Measurements from ENCODE around the gene MUC5AC. TPM values are rescaled to one million over a fixed set of nuclear protein-coding genes. Genes with fewer than 3 reads are reported as not detected.

Gene MUC5AC
- total RNA-seq, 2 donors from 2014 or later, result not detected

DNA sequence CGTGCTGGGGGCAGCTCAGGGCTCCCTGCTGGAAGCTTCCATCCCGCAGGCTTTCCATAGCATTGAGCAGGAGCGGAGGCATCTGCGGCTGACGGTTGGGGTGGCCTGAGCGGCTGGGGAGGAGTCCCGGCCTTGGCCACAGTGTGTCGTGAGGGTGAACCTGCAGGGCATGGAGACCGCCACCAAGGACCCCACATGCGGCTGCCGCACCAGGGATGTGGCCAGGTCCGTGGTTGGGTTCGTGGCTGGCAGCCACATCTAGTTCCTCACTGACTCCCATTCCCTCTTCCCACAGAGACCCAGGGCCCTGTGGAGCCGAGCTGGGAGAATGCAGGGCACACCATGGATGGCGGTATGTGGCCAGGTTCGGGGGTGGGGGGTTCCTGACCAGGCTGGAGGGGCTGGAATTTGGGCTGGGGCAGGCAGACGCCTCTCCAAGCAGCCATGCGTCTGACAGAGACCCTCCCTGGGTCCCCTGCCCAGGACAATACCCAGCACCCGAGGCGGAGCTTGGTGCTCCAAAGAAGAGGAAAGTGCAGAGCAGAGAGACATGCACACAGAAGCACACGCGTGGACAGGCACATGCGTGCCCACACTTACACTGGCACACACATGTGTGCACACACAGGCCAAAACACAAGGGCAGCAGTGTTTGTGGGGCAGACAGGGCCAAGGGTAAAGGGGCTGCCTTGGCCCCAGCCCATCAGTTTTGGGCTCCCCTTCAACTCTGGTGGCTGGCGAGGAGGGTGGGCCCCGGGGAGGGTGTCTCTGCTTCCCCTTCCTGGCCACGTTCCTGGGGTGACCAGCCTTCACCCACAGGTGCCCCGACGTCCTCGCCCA is 67.9 kb downstream of the MUC5AC start:
- no peaks in the 10 kb centered on the region for H3K9me3 ChIP-seq
- no peaks in the 10 kb centered on the region for H3K36me3 ChIP-seq
- no peak overlapping the region for H3K27ac ChIP-seq
- H3K27me3 ChIP-seq, result peaks cover 0 to 9% of the 10 kb centered on the region in 2 donors
- H3K4me3 ChIP-seq, result no peak overlapping the region
- TF ChIP-seq, protein P1, sequence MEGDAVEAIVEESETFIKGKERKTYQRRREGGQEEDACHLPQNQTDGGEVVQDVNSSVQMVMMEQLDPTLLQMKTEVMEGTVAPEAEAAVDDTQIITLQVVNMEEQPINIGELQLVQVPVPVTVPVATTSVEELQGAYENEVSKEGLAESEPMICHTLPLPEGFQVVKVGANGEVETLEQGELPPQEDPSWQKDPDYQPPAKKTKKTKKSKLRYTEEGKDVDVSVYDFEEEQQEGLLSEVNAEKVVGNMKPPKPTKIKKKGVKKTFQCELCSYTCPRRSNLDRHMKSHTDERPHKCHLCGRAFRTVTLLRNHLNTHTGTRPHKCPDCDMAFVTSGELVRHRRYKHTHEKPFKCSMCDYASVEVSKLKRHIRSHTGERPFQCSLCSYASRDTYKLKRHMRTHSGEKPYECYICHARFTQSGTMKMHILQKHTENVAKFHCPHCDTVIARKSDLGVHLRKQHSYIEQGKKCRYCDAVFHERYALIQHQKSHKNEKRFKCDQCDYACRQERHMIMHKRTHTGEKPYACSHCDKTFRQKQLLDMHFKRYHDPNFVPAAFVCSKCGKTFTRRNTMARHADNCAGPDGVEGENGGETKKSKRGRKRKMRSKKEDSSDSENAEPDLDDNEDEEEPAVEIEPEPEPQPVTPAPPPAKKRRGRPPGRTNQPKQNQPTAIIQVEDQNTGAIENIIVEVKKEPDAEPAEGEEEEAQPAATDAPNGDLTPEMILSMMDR (IDR thresholded peaks at IDR 0.05), result no peak
- H3K4me1 ChIP-seq, result no peaks in the 10 kb centered on the region
- no peak for DNase-seq (ENCODE audit: low spot score)

DNA sequence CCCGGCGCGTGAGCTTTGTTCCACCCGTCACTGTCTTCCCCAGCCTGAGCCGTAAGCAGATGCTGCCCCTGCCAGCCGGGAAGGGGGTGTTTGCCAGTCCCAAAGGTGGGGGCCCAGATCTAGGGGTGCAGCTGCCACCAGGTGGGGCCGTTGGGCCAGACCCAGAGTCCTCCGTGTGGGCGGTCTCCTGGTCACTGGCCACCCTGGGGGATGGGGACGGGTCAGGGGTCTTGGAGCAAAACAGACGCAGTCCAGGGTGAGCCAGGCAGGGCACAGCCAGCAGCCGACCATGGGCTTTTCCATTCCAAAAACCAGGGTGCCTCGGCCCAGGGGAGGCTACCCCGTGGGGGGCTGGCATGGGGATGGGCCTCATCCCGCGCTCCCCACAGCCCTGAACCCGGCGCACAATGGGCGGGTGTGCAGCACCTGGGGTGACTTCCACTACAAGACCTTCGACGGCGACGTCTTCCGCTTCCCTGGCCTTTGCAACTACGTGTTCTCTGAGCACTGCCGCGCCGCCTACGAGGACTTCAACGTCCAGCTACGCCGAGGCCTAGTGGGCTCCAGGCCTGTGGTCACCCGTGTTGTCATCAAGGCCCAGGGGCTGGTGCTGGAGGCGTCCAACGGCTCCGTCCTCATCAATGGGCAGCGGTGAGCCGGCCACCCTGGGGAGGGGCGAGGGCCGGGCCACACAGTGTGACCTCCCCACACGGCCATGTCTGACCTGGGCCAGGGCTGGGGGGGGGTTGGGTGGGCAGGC is 68.7 kb downstream of the MUC5AC start:
- Histone ChIP-seq H3K27me3 (peaks cover 0 to 9% of the 10 kb centered on the region in 2 donors), H3K36me3 (no peaks in the 10 kb centered on the region), H3K27ac (no peak overlapping the region), H3K4me3 (no peak overlapping the region), H3K4me1 (no peaks in the 10 kb centered on the region), H3K9me3 (no peaks in the 10 kb centered on the region)
- TF ChIP-seq, protein P1 (IDR thresholded peaks at IDR 0.05), result no peak
- DNase-seq (ENCODE audit: low spot score), result no peak

DNA sequence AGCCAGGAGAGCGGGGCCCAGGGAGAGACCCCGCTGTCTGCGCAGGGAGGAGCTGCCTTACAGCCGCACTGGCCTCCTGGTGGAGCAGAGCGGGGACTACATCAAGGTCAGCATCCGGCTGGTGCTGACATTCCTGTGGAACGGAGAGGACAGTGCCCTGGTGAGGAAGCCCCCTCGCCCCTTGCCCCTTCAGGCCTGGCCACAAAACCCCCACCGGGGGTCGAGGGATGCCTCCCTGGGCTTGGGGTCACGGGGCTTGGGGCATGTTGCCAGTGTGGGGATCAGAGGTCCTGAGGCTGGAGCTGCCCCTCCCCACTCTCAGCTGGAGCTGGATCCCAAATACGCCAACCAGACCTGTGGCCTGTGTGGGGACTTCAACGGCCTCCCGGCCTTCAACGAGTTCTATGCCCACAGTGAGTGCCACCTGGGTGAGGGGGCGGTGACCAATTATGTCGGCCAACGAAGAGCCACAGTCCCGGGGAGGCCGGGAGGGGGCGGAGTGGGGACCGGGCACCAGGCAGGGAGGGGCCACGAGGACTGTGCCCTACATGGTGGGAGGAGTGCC is 69.3 kb downstream of the MUC5AC start:
- H3K9me3 ChIP-seq, result no peaks in the 10 kb centered on the region

DNA sequence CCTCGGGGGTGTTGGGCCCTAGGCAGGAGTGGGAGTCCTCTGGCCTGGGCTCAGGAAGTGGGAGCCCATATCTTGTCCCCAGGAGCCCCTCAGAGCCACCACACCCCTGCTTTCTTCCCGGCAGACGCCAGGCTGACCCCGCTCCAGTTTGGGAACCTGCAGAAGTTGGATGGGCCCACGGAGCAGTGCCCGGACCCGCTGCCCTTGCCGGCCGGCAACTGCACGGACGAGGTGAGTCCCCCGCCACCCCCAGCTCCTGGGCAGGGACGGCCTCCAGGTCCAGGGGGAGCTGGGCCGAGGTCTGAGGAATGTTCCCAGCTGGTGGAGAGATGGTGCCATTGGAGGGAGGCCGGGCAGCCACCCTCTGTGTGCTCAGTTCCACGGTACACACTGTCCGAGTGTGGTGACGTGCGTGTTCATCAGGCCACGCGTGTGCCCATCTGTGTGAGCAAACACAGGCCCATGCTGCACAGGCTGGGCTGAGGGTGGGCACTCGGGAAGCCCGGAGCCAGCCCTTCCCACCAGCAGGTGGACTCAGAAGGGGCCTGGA is 69.9 kb downstream of the MUC5AC start:
- Histone ChIP-seq H3K4me1 (no peaks in the 10 kb centered on the region), H3K9me3 (no peaks in the 10 kb centered on the region), H3K4me3 (no peak overlapping the region), H3K27ac (no peak overlapping the region), H3K27me3 (peaks cover 0 to 5% of the 10 kb centered on the region in 2 donors), H3K36me3 (no peaks in the 10 kb centered on the region)
- TF ChIP-seq, protein P1 (IDR thresholded peaks at IDR 0.05), result no peak
- no peak for DNase-seq (ENCODE audit: low spot score)

More for the DNA sequence above, 69.3 kb downstream of the MUC5AC start:
- Histone ChIP-seq H3K27me3 (peaks cover 0 to 9% of the 10 kb centered on the region in 2 donors), H3K27ac (no peak overlapping the region), H3K36me3 (no peaks in the 10 kb centered on the region), H3K4me3 (no peak overlapping the region), H3K4me1 (no peaks in the 10 kb centered on the region)
- TF ChIP-seq, protein P1 (IDR thresholded peaks at IDR 0.05), result no peak
- no peak for DNase-seq (ENCODE audit: low spot score)

DNA sequence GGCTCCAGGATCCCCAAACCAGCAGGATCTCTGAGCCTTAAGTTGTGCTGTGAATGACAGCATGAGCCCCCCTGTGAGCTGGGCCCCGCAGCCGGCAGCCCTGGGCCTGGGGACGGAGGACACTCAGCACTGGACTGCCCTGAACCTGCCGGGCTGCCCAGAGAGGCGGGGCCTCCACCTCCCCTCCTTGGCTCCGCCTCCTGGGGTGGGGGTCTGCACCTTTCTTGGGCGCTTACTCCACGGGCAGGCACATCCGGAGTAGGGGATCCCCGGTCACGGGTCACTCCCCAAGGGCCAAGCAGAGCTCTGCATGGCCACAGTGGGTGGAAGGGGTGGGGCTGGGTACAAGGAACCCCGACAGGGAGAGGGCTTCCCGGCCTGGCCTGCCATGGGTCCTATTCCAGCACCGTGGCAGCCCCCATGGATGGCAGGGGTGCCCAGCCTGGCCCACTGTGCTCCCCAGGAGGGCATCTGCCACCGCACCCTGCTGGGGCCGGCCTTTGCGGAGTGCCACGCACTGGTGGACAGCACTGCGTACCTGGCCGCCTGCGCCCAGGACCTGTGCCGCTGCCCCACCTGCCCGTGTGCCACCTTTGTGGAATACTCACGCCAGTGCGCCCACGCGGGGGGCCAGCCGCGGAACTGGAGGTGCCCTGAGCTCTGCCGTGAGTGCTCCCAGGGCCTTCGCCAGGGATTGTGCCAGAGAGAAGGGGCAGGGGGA is 70.5 kb downstream of the MUC5AC start:
- no peaks in the 10 kb centered on the region for H3K4me1 ChIP-seq
- H3K27me3 ChIP-seq, result no peaks in the 10 kb centered on the region
- no peak overlapping the region for H3K4me3 ChIP-seq
- TF ChIP-seq, protein P1 (IDR thresholded peaks at IDR 0.05), result no peak
- no peak overlapping the region for H3K27ac ChIP-seq
- H3K9me3 ChIP-seq, result no peaks in the 10 kb centered on the region
- H3K36me3 ChIP-seq, result no peaks in the 10 kb centered on the region
- no peak for DNase-seq (ENCODE audit: low spot score)

Data from right atrium auricular region (tissue), 2 donors.